Mucosa of rectum (tissue), 2 donors: Measurements from ENCODE around the gene MOB3A.

Source experiments
- H3K27ac ChIP-seq, 2 donors: one replicate each; pipeline ENCODE4 v1.7.0; 2013; ENCODE audit warnings: inconsistent platforms in 2 of 2, low read depth in 2 of 2, low read length in 2 of 2
- H3K27me3 ChIP-seq, 2 donors: one replicate each; pipeline ENCODE4 v1.7.0; 2013; ENCODE audit warnings: low read length in 2 of 2; ENCODE audit not compliant: control insufficient read depth in 2 of 2, insufficient read depth in 2 of 2
- H3K36me3 ChIP-seq, 2 donors: one replicate each; pipeline ENCODE4 v1.7.0; 2013; ENCODE audit warnings: low read length in 2 of 2; ENCODE audit not compliant: control insufficient read depth in 2 of 2, insufficient read depth in 2 of 2
- H3K4me1 ChIP-seq, 2 donors: one replicate each; pipeline ENCODE4 v1.7.0; 2013; ENCODE audit warnings: low read length in 2 of 2, mild to moderate bottlenecking in 1 of 2; ENCODE audit not compliant: control insufficient read depth in 2 of 2, insufficient read depth in 2 of 2
- H3K4me3 ChIP-seq, 2 donors: one replicate each; pipeline ENCODE4 v1.7.0; 2013; ENCODE audit warnings: low read length in 2 of 2
- H3K9ac ChIP-seq, 2 donors: one replicate each; pipeline ENCODE4 v1.7.0; 2013; ENCODE audit warnings: low read length in 2 of 2, low read depth in 1 of 2, mild to moderate bottlenecking in 1 of 2
- H3K9me3 ChIP-seq, 2 donors: one replicate each; pipeline ENCODE4 v1.7.0; 2013; ENCODE audit warnings: low read length in 2 of 2; ENCODE audit not compliant: control insufficient read depth in 2 of 2
- donor health status: healthy.
- donor health status: Normal muscosa, but diverticular disease.

Gene MOB3A

GRCh38 chr19:2040647-2041432 lies 55.3 kb downstream of the MOB3A start:
- Histone ChIP-seq H3K27me3 (no peaks in the 10 kb centered on the region), H3K9ac (peak overlapping the region; percentile 65 to 89), H3K4me3 (no peak overlapping the region), H3K4me1 (peaks cover 28 to 35% of the 10 kb centered on the region in 2 donors), H3K9me3 (no peaks in the 10 kb centered on the region), H3K27ac (peak overlapping the region in 1 of 2 donors; percentile 93), H3K36me3 (peaks cover 51 to 53% of the 10 kb centered on the region in 2 donors)

- Histone ChIP-seq H3K9ac (no peak overlapping the region), H3K4me1 (peaks cover 28 to 30% of the 10 kb centered on the region in 2 donors), H3K36me3 (peaks cover 46 to 53% of the 10 kb centered on the region in 2 donors), H3K27ac (no peak overlapping the region), H3K9me3 (no peaks in the 10 kb centered on the region), H3K27me3 (no peaks in the 10 kb centered on the region), H3K4me3 (no peak overlapping the region)
Measured at GRCh38 chr19:2039959-2040646, 56.0 kb downstream of the MOB3A start.

GRCh38 chr19:2039089-2039958 lies 56.8 kb downstream of the MOB3A start:
- Histone ChIP-seq H3K36me3 (peaks cover 40 to 46% of the 10 kb centered on the region in 2 donors), H3K9ac (no peak overlapping the region), H3K27me3 (no peaks in the 10 kb centered on the region), H3K4me3 (no peak overlapping the region), H3K4me1 (peaks cover 30 to 33% of the 10 kb centered on the region in 2 donors), H3K9me3 (no peaks in the 10 kb centered on the region), H3K27ac (no peak overlapping the region)

GRCh38 chr19:2038284-2039088 lies 57.6 kb downstream of the MOB3A start:
- Histone ChIP-seq H3K27ac (no peak overlapping the region), H3K9me3 (no peaks in the 10 kb centered on the region), H3K27me3 (no peaks in the 10 kb centered on the region), H3K4me1 (peaks cover 25 to 31% of the 10 kb centered on the region in 2 donors), H3K9ac (no peak overlapping the region), H3K4me3 (no peak overlapping the region), H3K36me3 (peaks cover 34 to 41% of the 10 kb centered on the region in 2 donors)

GRCh38 chr19:2037651-2038255 lies 58.4 kb downstream of the MOB3A start:
- no peaks in the 10 kb centered on the region for H3K27me3 ChIP-seq
- H3K4me3 ChIP-seq: no peak overlapping the region
- H3K9me3 ChIP-seq: no peaks in the 10 kb centered on the region
- no peak overlapping the region for H3K9ac ChIP-seq
- H3K36me3 ChIP-seq: peaks cover 29 to 35% of the 10 kb centered on the region in 2 donors
- H3K4me1 ChIP-seq: peaks cover 19 to 29% of the 10 kb centered on the region in 2 donors
- H3K27ac ChIP-seq: no peak overlapping the region

GRCh38 chr19:2036424-2036823 lies 59.7 kb downstream of the MOB3A start:
- H3K36me3 ChIP-seq: peaks cover 26 to 30% of the 10 kb centered on the region in 2 donors
- no peak overlapping the region for H3K4me3 ChIP-seq
- H3K27ac ChIP-seq: no peak overlapping the region
- H3K9me3 ChIP-seq: no peaks in the 10 kb centered on the region
- peaks cover 18 to 31% of the 10 kb centered on the region in 2 donors for H3K4me1 ChIP-seq
- H3K9ac ChIP-seq: no peak overlapping the region
- no peaks in the 10 kb centered on the region for H3K27me3 ChIP-seq

- H3K27ac ChIP-seq: peak overlapping the region in 1 of 2 donors; percentile 77
- H3K4me1 ChIP-seq: peaks cover 11 to 26% of the 10 kb centered on the region in 2 donors
- no peak overlapping the region for H3K9ac ChIP-seq
- H3K4me3 ChIP-seq: no peak overlapping the region
- H3K36me3 ChIP-seq: peaks cover 18 to 22% of the 10 kb centered on the region in 2 donors
- H3K27me3 ChIP-seq: no peaks in the 10 kb centered on the region
- no peaks in the 10 kb centered on the region for H3K9me3 ChIP-seq
Measured at GRCh38 chr19:2035590-2035991, 60.5 kb downstream of the MOB3A start.

- Histone ChIP-seq H3K27me3 (no peaks in the 10 kb centered on the region), H3K36me3 (peaks cover 11 to 16% of the 10 kb centered on the region in 2 donors), H3K4me3 (peak overlapping the region; percentile 26 to 43), H3K9ac (peak overlapping the region in 1 of 2 donors; percentile 44), H3K9me3 (no peaks in the 10 kb centered on the region), H3K27ac (peak overlapping the region; percentile 56 to 77), H3K4me1 (peaks cover 11 to 26% of the 10 kb centered on the region in 2 donors)
Measured at GRCh38 chr19:2034729-2035589, 61.2 kb downstream of the MOB3A start.
